GM12872 (cell line): ENCODE data around the gene CACNA1D.

Experiments used
- CTCF ChIP-seq: IDR thresholded peaks from 3 replicates; pipeline ENCODE4 v1.5.1; 2011; ENCODE audit warnings: low read depth, mild to moderate bottlenecking, low read length, moderate library complexity; ENCODE audit not compliant: insufficient read depth

Gene CACNA1D

GRCh38 chr3:53585049-53585448, 90.6 kb downstream of the CACNA1D start:
- TF ChIP-seq CTCF = no peak

GRCh38 chr3:53585627-53586026, 91.2 kb downstream of the CACNA1D start:
- no peak for TF ChIP-seq CTCF

- no peak for TF ChIP-seq CTCF
These were observed 93.7 kb downstream of the CACNA1D start for GRCh38 chr3:53588122-53588521.

GRCh38 chr3:53589201-53589600, 94.8 kb downstream of the CACNA1D start:
- no peak for TF ChIP-seq CTCF

- TF ChIP-seq CTCF = no peak
These were observed 95.4 kb downstream of the CACNA1D start for GRCh38 chr3:53589806-53590205.

GRCh38 chr3:53590606-53591005, 96.2 kb downstream of the CACNA1D start:
- no peak for TF ChIP-seq CTCF

- TF ChIP-seq CTCF = no peak
These were observed 97.2 kb downstream of the CACNA1D start for GRCh38 chr3:53591646-53592045.

- no peak for TF ChIP-seq CTCF
These were observed 98.5 kb downstream of the CACNA1D start for GRCh38 chr3:53592862-53593261.
